CD4-positive, alpha-beta memory T cell (primary cell): ENCODE measurements around the gene MAPK8IP2. TPM values are rescaled to one million over a fixed set of nuclear protein-coding genes. Genes with fewer than 3 reads are reported as not detected.

Source experiments
- CTCF ChIA-PET: fragments of 350-600 bp; sonication (Branson Sonifier 250); formaldehyde crosslinking; loops from one replicate; lab custom pipeline; 2021; ENCODE audit warnings: inconsistent platforms; ENCODE audit not compliant: partially characterized antibody; lab: Charles Lee
- POLR2A ChIA-PET: fragments of 350-600 bp; sonication (Branson Sonifier 250); formaldehyde crosslinking; loops from one replicate; lab custom pipeline; 2021; ENCODE audit not compliant: partially characterized antibody; lab: Charles Lee
- DNase-seq, 5 donors: peaks; one replicate each; pipeline versions ENCODE4 v3.0.0 to v3.0.0-alpha.2; 2020 to 2022; ENCODE audit warnings: mixed read lengths in 1 of 5
- H3K27ac ChIP-seq: one replicate; pipeline ENCODE4 v1.7.0; 2013; ENCODE audit warnings: low read depth, low read length
- H3K27me3 ChIP-seq: 2 replicates; pipeline ENCODE4 v1.7.0; 2013; ENCODE audit warnings: mild to moderate bottlenecking, low read length, moderate library complexity; ENCODE audit not compliant: insufficient read depth
- H3K36me3 ChIP-seq: 2 replicates; pipeline ENCODE4 v1.7.0; 2013; ENCODE audit warnings: mild to moderate bottlenecking, low read length, moderate library complexity; ENCODE audit not compliant: insufficient read depth
- H3K4me1 ChIP-seq: 2 replicates; pipeline ENCODE4 v1.7.0; 2013; ENCODE audit warnings: mild to moderate bottlenecking, low read length, moderate library complexity; ENCODE audit not compliant: insufficient read depth
- H3K4me3 ChIP-seq, 2 donors: one replicate each; pipeline ENCODE4 v1.7.0; 2013; ENCODE audit warnings: low read length in 2 of 2, mild to moderate bottlenecking in 1 of 2
- H3K9me3 ChIP-seq, 2 donors: one replicate each; pipeline ENCODE4 v1.7.0; 2013; ENCODE audit warnings: low read length in 2 of 2, control low read depth in 1 of 2; ENCODE audit not compliant: control insufficient read depth in 1 of 2
- H3K27ac Mint-ChIP-seq, 7 donors: one replicate each; pipeline ENCODE4 v1.8.0; 2020 to 2021; ENCODE audit warnings: mixed read lengths in 7 of 7, mild to moderate bottlenecking in 6 of 7, inconsistent platforms in 3 of 7, moderate library complexity in 3 of 7
- H3K27me3 Mint-ChIP-seq, 2 donors: one replicate each; pipeline ENCODE4 v1.8.0; 2020 to 2021; ENCODE audit warnings: mixed read lengths in 2 of 2
- H3K36me3 Mint-ChIP-seq, 2 donors: one replicate each; pipeline ENCODE4 v1.8.0; 2020 to 2021; ENCODE audit warnings: mixed read lengths in 2 of 2, inconsistent platforms in 1 of 2, mild to moderate bottlenecking in 1 of 2
- H3K4me1 Mint-ChIP-seq, 4 donors: one replicate each; pipeline ENCODE4 v1.8.0; 2020 to 2021; ENCODE audit warnings: mixed read lengths in 4 of 4, mild to moderate bottlenecking in 1 of 4
- H3K4me3 Mint-ChIP-seq, 8 donors: one replicate each; pipeline ENCODE4 v1.8.0; 2020 to 2021; ENCODE audit warnings: mixed read lengths in 8 of 8, mild to moderate bottlenecking in 7 of 8, moderate library complexity in 6 of 8, inconsistent platforms in 3 of 8
- H3K9me3 Mint-ChIP-seq, 8 donors: one replicate each; pipeline ENCODE4 v1.8.0; 2020 to 2021; ENCODE audit warnings: mixed read lengths in 8 of 8, mild to moderate bottlenecking in 5 of 8, inconsistent platforms in 3 of 8, moderate library complexity in 1 of 8
- intact Hi-C: fragments of 100-400 bp; cut with micrococcal nuclease; formaldehyde crosslinking; loops from one replicate; pipeline ENCODE4 v1.15.1; 2023
- polyA plus RNA-seq, 2 donors: library from polyadenylated mRNA; unstranded; fragments of 300-500 nt; fragmentation: Illumina TruSeq; gene quantifications; one replicate each; pipeline ENCODE4 v1.2.3, GENCODE V29; 2021
- total RNA-seq, 2 experiments: library from RNA; stranded (reverse); gene quantifications; one replicate each; pipeline ENCODE4 v1.2.3, GENCODE V29; 2021

The MAPK8IP2 gene
- total and polyA plus RNA-seq, 4 experiments from 2014 or later = 0.22 to 0.49 TPM; not detected in 2

- no peak for DNase-seq
- ChIA-PET POLR2A (interaction anchor here (1.8 to 4.4 kb wide), 4 partner anchors 37 to 76 kb away, joined by 6 to 43 read pairs (median 22); partner anchors contain the start of genes LMF2, NCAPH2 and SCO2), CTCF (interaction anchor here (1.3 kb wide), 1 partner anchor 21 kb away, joined by 5 read pairs; the partner anchor contains the start of gene SYCE3)
- Histone ChIP-seq H3K36me3 (no peaks in the 10 kb centered on the region), H3K9me3 (no peaks in the 10 kb centered on the region), H3K4me3 (no peak overlapping the region), H3K27me3 (no peaks in the 10 kb centered on the region), H3K27ac (no peak overlapping the region), H3K4me1 (peaks cover 21% of the 10 kb centered on the region)
- Mint-ChIP-seq H3K27ac (peak overlapping the region in 1 of 7 donors; percentile 30), H3K36me3 (peaks cover 0 to 16% of the 10 kb centered on the region in 2 donors), H3K4me3 (peak overlapping the region in 7 of 8 donors; percentile 44 to 93 (median 90)), H3K4me1 (peaks cover 8 to 37% (median 16%) of the 10 kb centered on the region in 4 donors), H3K9me3 (no peaks in the 10 kb centered on the region), H3K27me3 (no peaks in the 10 kb centered on the region)
- intact Hi-C loops = loop anchor here (5.0 kb wide), 1 partner anchor 112 kb away; no protein-coding TSS in a partner anchor
Measured at GRCh38 chr22:50584106-50585096, 16.2 kb upstream of the MAPK8IP2 start.

DNA sequence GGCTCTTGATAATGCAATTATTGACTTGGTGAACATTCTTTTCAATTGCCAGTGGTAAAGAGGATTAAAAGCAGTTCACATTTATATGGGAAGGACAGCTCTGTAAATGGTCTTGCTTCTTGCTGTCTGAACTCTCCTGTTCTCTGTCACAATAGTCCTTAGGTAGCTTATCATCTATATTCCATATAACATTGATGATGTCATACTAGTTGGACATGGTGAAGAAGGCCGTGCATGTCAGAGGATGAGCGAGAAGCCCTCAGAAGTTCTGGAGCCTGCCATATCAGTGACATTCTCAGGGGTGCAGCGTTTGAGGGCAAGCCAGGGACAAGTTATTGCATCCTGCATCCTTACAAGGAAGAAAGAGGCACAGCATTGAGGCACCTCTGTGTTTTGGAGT lies 15.4 kb upstream of the MAPK8IP2 start:
- Histone ChIP-seq H3K9me3 (no peaks in the 10 kb centered on the region), H3K4me1 (peaks cover 21% of the 10 kb centered on the region), H3K36me3 (no peaks in the 10 kb centered on the region), H3K4me3 (no peak overlapping the region), H3K27me3 (no peaks in the 10 kb centered on the region), H3K27ac (no peak overlapping the region)
- intact Hi-C loops = no loop called here
- Mint-ChIP-seq H3K27me3 (no peaks in the 10 kb centered on the region), H3K9me3 (no peaks in the 10 kb centered on the region), H3K4me3 (peak overlapping the region in 2 of 8 donors; percentile 11 to 54), H3K27ac (no peak overlapping the region), H3K36me3 (peaks cover 0 to 9% of the 10 kb centered on the region in 2 donors), H3K4me1 (peaks cover 7 to 28% (median 14%) of the 10 kb centered on the region in 4 donors)
- no peak for DNase-seq
- POLR2A ChIA-PET = interaction anchor here (1.8 kb wide), 1 partner anchor 60 kb away, joined by 6 read pairs; the partner anchor contains the start of gene SCO2
- CTCF ChIA-PET = interaction anchor here (1.3 kb wide), 1 partner anchor 22 kb away, joined by 5 read pairs; the partner anchor contains the start of gene SYCE3

DNA sequence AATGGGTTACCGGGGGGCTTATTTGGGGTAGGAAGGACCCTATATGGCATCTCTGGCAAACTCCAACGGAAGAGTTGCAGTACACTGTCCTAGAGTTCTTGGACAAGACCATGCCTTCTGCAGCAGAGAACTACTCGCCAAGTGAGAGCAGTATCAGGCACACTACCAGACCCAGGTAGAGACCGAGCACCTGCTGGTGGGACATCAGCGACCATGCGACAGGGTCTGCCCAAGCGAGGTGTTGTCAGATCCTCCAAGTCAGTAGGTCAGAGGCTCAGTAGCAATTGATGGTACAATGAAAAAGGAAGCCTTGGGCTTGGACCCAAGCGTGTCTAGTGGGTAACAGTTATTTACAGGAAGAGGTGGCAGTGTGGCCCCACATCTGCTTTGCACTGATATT lies 14.8 kb upstream of the MAPK8IP2 start:
- Mint-ChIP-seq H3K9me3 (no peaks in the 10 kb centered on the region), H3K4me1 (peaks cover 6 to 24% (median 11%) of the 10 kb centered on the region in 4 donors), H3K4me3 (no peak overlapping the region), H3K27ac (peak overlapping the region in 1 of 7 donors; percentile 53), H3K27me3 (no peaks in the 10 kb centered on the region), H3K36me3 (peaks cover 0 to 6% of the 10 kb centered on the region in 2 donors)
- H3K36me3 ChIP-seq = no peaks in the 10 kb centered on the region
- no peak overlapping the region for H3K27ac ChIP-seq
- H3K9me3 ChIP-seq = no peaks in the 10 kb centered on the region
- H3K4me1 ChIP-seq = peaks cover 20% of the 10 kb centered on the region
- H3K4me3 ChIP-seq = no peak overlapping the region
- CTCF ChIA-PET = no interaction called here
- POLR2A ChIA-PET = interaction anchor here (1.8 kb wide), 1 partner anchor 60 kb away, joined by 6 read pairs; the partner anchor contains the start of gene SCO2
- DNase-seq = no peak
- H3K27me3 ChIP-seq = no peaks in the 10 kb centered on the region
- intact Hi-C loops = no loop called here

- Histone ChIP-seq H3K36me3 (no peaks in the 10 kb centered on the region), H3K4me3 (no peak overlapping the region), H3K27me3 (no peaks in the 10 kb centered on the region), H3K4me1 (peaks cover 14% of the 10 kb centered on the region), H3K9me3 (no peaks in the 10 kb centered on the region), H3K27ac (no peak overlapping the region)
- Mint-ChIP-seq H3K36me3 (peaks cover 0 to 6% of the 10 kb centered on the region in 2 donors), H3K9me3 (no peaks in the 10 kb centered on the region), H3K27ac (no peak overlapping the region), H3K4me3 (peak overlapping the region in 1 of 8 donors; percentile 21), H3K27me3 (no peaks in the 10 kb centered on the region), H3K4me1 (peaks cover 6 to 20% (median 10%) of the 10 kb centered on the region in 4 donors)
- POLR2A ChIA-PET = no interaction called here
- no peak for DNase-seq
- intact Hi-C loops = no loop called here
- CTCF ChIA-PET = no interaction called here
Measured at GRCh38 chr22:50586416-50586815, 14.2 kb upstream of the MAPK8IP2 start.

- H3K4me3 ChIP-seq = no peak overlapping the region
- no peaks in the 10 kb centered on the region for H3K27me3 Mint-ChIP-seq
- POLR2A ChIA-PET = interaction anchor here (0.8 kb wide), 1 partner anchor 10 kb away, joined by 3 read pairs; no protein-coding TSS in a partner anchor
- no peak overlapping the region for H3K4me3 Mint-ChIP-seq
- peaks cover 6 to 13% (median 7%) of the 10 kb centered on the region in 4 donors for H3K4me1 Mint-ChIP-seq
- no peaks in the 10 kb centered on the region for H3K27me3 ChIP-seq
- CTCF ChIA-PET = no interaction called here
- intact Hi-C loops = no loop called here
- H3K36me3 Mint-ChIP-seq = peaks cover 4 to 6% of the 10 kb centered on the region in 2 donors
- no peak overlapping the region for H3K27ac ChIP-seq
- H3K27ac Mint-ChIP-seq = no peak overlapping the region
- no peak for DNase-seq
- peaks cover 7% of the 10 kb centered on the region for H3K4me1 ChIP-seq
- H3K36me3 ChIP-seq = no peaks in the 10 kb centered on the region
- H3K9me3 ChIP-seq = no peaks in the 10 kb centered on the region
- H3K9me3 Mint-ChIP-seq = no peaks in the 10 kb centered on the region
Measured at GRCh38 chr22:50587407-50587806, 13.2 kb upstream of the MAPK8IP2 start.

- H3K27me3 ChIP-seq = no peaks in the 10 kb centered on the region
- no peak for DNase-seq
- Mint-ChIP-seq H3K9me3 (peaks cover 0 to 5% (median 0%) of the 10 kb centered on the region in 8 donors), H3K36me3 (peaks cover 0 to 18% of the 10 kb centered on the region in 2 donors), H3K4me1 (peaks cover 1 to 5% (median 4%) of the 10 kb centered on the region in 4 donors), H3K27ac (no peak overlapping the region), H3K4me3 (no peak overlapping the region), H3K27me3 (peaks cover 4 to 9% of the 10 kb centered on the region in 2 donors)
- no peaks in the 10 kb centered on the region for H3K4me1 ChIP-seq
- POLR2A ChIA-PET = interaction anchor here (0.7 kb wide), 1 partner anchor 745 kb away, joined by 3 read pairs; no protein-coding TSS in a partner anchor
- H3K4me3 ChIP-seq = no peak overlapping the region
- CTCF ChIA-PET = no interaction called here
- H3K9me3 ChIP-seq = no peaks in the 10 kb centered on the region
- intact Hi-C loops = no loop called here
- H3K36me3 ChIP-seq = no peaks in the 10 kb centered on the region
- H3K27ac ChIP-seq = no peak overlapping the region
Measured at GRCh38 chr22:50595189-50595588, 5.4 kb upstream of the MAPK8IP2 start.

DNA sequence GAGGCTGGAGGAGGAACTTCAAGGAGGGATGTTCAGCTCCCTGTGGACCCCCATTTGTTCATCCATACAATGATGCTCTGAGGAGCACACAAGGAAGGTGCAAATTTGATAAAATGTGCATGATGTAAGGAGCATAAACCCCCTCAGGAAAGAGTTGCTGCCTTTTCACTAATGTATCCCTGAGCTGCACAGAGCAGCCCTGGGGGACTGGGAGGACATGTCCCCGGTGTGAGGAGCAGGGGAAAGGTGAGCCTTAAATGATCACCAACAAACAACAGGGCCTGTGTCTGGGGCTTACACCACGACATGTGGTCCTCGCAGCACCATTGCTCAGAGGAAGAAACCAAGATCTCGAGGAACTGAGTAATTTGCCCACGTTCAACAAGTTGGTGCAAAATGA lies 3.5 kb upstream of the MAPK8IP2 start:
- Mint-ChIP-seq H3K27me3 (peaks cover 11 to 15% of the 10 kb centered on the region in 2 donors), H3K27ac (peak overlapping the region in 1 of 7 donors; percentile 52), H3K4me1 (peaks cover 5 to 11% (median 9%) of the 10 kb centered on the region in 4 donors), H3K4me3 (no peak overlapping the region), H3K9me3 (peaks cover 0 to 7% (median 0%) of the 10 kb centered on the region in 8 donors), H3K36me3 (peaks cover 1 to 14% of the 10 kb centered on the region in 2 donors)
- DNase-seq = no peak
- intact Hi-C loops = no loop called here
- Histone ChIP-seq H3K4me3 (no peak overlapping the region), H3K9me3 (no peaks in the 10 kb centered on the region), H3K27ac (no peak overlapping the region), H3K36me3 (no peaks in the 10 kb centered on the region), H3K4me1 (no peaks in the 10 kb centered on the region), H3K27me3 (peaks cover 3% of the 10 kb centered on the region)
- ChIA-PET CTCF (no interaction called here), POLR2A (interaction anchor here (1.3 kb wide), 1 partner anchor 24 kb away, joined by 3 read pairs; no protein-coding TSS in a partner anchor)
